IPS DF 6.9 (cell line): Measurements from ENCODE around the gene DNAJC6.
"Not testable (repeated sequence)": the region's sequence is repeated elsewhere in the genome, so short reads cannot be mapped to it uniquely, and the experiment has no call there.

Source experiments
- DNase-seq: peaks from one replicate; pipeline ENCODE4 v3.0.0-alpha.2; 2013; ENCODE audit warnings: low read depth, low spot score
- H3K27ac ChIP-seq: one replicate; pipeline ENCODE4 v1.5.1; 2013; ENCODE audit warnings: low read length, control low read depth
- H3K27me3 ChIP-seq: 2 replicates; pipeline ENCODE4 v1.6.1; 2013; ENCODE audit warnings: mild to moderate bottlenecking, low read length; ENCODE audit not compliant: control insufficient read depth, insufficient read depth
- H3K36me3 ChIP-seq: 2 replicates; pipeline ENCODE4 v1.6.1; 2013; ENCODE audit warnings: low read length; ENCODE audit not compliant: control insufficient read depth, insufficient read depth
- H3K4me1 ChIP-seq: 2 replicates; pipeline ENCODE4 v1.6.1; 2013; ENCODE audit warnings: low read length; ENCODE audit not compliant: control insufficient read depth, insufficient read depth
- H3K4me3 ChIP-seq: 2 replicates; pipeline ENCODE4 v1.5.1; 2013; ENCODE audit warnings: mild to moderate bottlenecking, low read length
- H3K9me3 ChIP-seq: 2 replicates; pipeline ENCODE4 v1.6.1; 2013; ENCODE audit warnings: low read length, inconsistent platforms; ENCODE audit not compliant: control insufficient read depth, insufficient read depth
- WGBS: extraction: QIAGEN DNeasy Blood & Tissue Kit; methylation state at CpG from one replicate; pipeline ENCODE4 v1.1.7; 2013; ENCODE audit warnings: mixed read lengths, missing lambda C conversion rate; ENCODE audit not compliant: insufficient read length, insufficient coverage; 5-methylcytosine and 5-hydroxymethylcytosine counted together

Gene DNAJC6

DNA sequence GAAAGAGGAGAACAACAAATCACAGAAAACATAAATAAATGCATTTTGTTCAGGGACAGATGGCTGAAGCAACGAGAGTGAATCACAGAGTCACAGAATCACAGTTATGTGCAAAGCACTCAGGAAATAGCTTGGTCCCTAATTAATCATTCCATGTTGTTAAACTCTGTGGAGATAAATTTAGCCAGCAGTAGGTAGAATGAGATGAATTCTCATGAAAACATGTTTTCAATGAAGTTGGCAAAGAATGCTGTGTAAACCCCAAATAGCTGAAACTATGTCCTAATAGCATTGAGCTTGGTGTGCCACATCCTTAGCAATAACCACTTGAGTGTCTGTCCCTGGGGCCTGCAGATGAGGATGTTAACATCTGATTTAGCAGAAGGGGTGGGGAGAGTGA is 131.6 kb downstream of the DNAJC6 start:
- no peaks in the 10 kb centered on the region for H3K27me3 ChIP-seq
- H3K4me3 ChIP-seq = no peak overlapping the region
- no peaks in the 10 kb centered on the region for H3K4me1 ChIP-seq
- no peaks in the 10 kb centered on the region for H3K36me3 ChIP-seq
- H3K9me3 ChIP-seq = no peaks in the 10 kb centered on the region
- H3K27ac ChIP-seq = no peak overlapping the region
- no peak for DNase-seq
- no CpG with 5 or more reads among the region's 1 CpG for WGBS

DNA sequence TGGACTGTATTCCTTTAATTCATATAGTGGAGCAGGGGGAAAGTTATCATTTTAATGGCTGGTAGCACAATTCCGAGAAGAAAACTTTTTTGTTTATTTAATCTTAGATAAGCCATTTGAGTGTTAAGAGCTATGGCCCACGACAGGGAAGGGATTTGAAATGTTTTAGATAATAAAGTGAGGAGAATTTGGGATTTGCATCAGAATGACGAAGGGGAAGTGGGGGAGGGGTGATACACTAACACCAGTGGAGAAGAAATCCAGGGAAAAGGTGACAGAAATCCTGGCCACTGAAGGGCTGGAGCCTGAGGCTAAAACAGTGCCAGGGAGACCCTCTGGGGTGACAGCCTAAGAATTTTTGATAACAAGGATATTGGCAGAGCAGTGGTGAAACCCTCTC is 132.1 kb downstream of the DNAJC6 start:
- H3K4me1 ChIP-seq = no peaks in the 10 kb centered on the region
- H3K9me3 ChIP-seq = no peaks in the 10 kb centered on the region
- no peak overlapping the region for H3K4me3 ChIP-seq
- H3K36me3 ChIP-seq = no peaks in the 10 kb centered on the region
- H3K27me3 ChIP-seq = no peaks in the 10 kb centered on the region
- 100% methylated on average over 2 of the region's 3 CpGs for WGBS
- H3K27ac ChIP-seq = no peak overlapping the region
- no peak for DNase-seq

DNA sequence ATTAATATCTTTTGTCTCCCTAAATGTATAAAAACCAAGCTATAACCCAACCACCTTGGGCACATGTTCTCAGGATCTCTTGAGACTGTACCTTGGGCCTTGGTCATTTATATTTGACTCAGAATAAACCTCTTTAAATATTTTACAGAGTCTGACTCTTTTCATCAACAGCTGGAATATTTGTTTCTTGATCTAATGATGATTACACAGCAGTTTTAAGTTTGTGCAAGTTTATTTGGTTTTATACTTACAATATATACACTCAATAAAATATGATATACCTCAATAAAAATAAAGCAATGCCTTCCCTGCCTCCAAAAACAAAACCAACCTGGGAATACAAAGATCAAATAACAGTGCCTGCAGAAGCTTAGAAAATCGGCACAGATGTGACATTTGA is 133.1 kb downstream of the DNAJC6 start:
- no peaks in the 10 kb centered on the region for H3K27me3 ChIP-seq
- WGBS = no CpG with 5 or more reads among the region's 1 CpG
- DNase-seq = no peak
- no peaks in the 10 kb centered on the region for H3K4me1 ChIP-seq
- H3K36me3 ChIP-seq = no peaks in the 10 kb centered on the region
- H3K27ac ChIP-seq = no peak overlapping the region
- no peak overlapping the region for H3K4me3 ChIP-seq
- H3K9me3 ChIP-seq = no peaks in the 10 kb centered on the region

DNA sequence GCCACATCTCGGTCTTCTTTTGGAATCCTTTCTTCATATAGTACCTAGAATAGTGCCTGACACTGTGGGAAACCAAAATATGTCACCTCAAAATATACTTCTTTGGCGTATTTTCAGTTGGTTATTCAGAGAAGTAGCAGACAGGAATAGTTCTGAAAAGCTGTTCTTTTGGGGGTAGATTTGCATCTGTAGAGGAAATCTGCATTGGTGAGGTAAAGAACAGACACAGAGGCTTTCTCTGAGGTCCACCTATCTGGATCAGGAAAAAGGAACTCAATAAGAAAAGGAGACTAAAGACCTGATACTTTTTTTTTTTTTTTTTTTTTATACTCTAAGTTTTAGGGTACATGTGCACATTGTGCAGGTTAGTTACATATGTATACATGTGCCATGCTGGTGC is 134.3 kb downstream of the DNAJC6 start:
- H3K27me3 ChIP-seq = no peaks in the 10 kb centered on the region
- WGBS = no CpG with 5 or more reads among the region's 2 CpGs
- H3K4me1 ChIP-seq = no peaks in the 10 kb centered on the region

DNA sequence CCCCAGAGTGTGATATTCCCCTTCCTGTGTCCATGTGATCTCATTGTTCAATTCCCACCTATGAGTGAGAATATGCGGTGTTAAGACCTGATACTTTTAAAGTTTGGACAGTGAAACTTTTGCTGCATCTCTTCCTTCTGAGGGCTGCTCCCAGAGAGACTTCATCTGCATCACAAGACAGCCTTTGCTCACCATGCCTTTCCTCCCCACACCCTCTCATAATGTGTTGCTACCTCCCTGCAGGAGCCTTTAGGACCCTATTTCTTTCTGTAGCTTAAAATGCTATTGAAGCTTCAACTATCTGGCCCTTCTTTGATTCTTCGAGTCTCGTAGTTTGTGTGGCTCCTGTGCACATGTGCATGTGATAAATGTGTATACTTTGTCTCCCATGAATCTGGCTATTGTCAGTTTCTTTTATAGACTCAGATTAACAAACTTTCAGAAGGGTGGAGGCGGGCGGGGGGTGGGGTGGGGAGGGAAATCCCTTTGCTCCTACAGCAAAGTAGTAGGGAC is 134.8 kb downstream of the DNAJC6 start:
- no peak for DNase-seq
- Histone ChIP-seq H3K27me3 (no peaks in the 10 kb centered on the region), H3K27ac (no peak overlapping the region), H3K9me3 (no peaks in the 10 kb centered on the region), H3K4me3 (no peak overlapping the region), H3K36me3 (no peaks in the 10 kb centered on the region), H3K4me1 (no peaks in the 10 kb centered on the region)
- no CpG with 5 or more reads among the region's 5 CpGs for WGBS

More for the DNA sequence above, 134.3 kb downstream of the DNAJC6 start:
- Histone ChIP-seq H3K27ac (no peak overlapping the region), H3K9me3 (no peaks in the 10 kb centered on the region), H3K4me3 (no peak overlapping the region), H3K36me3 (no peaks in the 10 kb centered on the region)
- no peak for DNase-seq

DNA sequence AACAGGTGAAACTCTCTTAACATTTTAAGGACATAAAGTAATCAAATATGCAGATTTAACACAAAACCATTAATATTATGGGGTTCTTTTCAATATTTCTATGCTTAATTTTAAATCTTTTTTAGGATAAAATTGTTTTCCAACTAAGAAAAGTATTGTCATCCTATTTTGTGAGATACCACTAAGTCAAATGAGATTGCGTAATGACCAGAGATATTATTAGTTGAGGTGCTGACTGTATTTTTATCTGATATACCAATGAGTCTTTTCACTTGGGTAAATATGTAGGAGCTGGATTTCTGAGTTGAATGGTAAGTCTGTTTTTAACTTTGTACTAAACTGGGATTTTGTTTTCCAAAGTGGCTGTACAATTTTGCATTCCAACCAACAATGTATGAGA is 136.5 kb downstream of the DNAJC6 start:
- H3K9me3 ChIP-seq = no peaks in the 10 kb centered on the region
- no peak overlapping the region for H3K4me3 ChIP-seq
- WGBS = no CpG with 5 or more reads among the region's 1 CpG
- H3K27ac ChIP-seq = no peak overlapping the region
- DNase-seq = no peak
- no peaks in the 10 kb centered on the region for H3K36me3 ChIP-seq
- no peaks in the 10 kb centered on the region for H3K27me3 ChIP-seq
- no peaks in the 10 kb centered on the region for H3K4me1 ChIP-seq

DNA sequence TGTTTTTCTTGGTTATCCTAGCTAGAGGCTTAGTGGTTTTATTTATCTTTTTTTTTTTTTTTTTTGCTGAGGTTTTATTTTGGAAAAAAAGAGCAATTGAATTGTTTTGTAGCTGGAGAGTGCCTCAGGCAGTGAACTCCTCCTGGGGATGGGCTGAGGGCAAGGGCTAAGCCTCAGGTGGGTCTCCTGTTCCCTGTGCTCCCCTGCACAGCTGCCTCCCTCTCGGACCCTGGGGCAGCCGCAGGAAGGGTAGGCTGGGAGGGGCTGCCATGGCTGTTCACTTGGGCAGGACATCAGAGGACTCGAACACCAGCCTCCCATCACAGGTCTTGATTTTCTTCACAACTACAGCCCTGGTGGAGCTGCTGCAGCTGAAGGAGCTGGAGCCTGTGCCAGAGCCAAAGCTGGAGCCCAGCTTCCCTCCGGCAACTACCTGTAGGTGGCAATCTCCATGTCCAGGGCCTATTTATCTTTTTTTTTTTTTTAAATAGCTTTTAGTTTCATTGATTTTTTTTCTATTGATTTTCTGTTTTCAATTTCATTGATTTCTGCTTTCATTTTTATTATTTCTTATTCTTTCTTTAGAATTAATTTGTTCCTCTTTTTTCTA is 140.0 kb downstream of the DNAJC6 start:
- Histone ChIP-seq H3K4me3 (no peak overlapping the region), H3K4me1 (no peaks in the 10 kb centered on the region), H3K27ac (no peak overlapping the region), H3K36me3 (no peaks in the 10 kb centered on the region), H3K9me3 (no peaks in the 10 kb centered on the region), H3K27me3 (no peaks in the 10 kb centered on the region)
- no peak for DNase-seq
- WGBS = no CpG with 5 or more reads among the region's 4 CpGs

DNA sequence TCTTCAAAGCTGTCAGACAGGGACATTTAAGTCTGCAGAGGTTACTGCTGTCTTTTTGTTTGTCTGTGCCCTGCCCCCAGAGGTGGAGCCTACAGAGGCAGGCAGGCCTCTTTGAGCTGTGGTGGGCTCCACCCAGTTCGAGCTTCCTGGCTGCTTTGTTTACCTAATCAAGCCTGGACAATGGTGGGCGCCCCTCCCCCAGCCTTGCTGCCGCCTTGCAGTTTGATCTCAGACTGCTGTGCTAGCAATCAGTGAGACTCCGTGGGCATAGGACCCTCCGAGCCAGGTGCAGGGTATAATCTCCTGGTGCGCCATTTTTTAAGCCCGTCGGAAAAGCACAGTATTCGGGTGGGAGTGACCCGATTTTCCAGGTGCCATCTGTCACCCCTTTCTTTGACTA is 146.3 kb downstream of the DNAJC6 start:
- not testable (repeated sequence) for H3K27me3 ChIP-seq, H3K27ac ChIP-seq, DNase-seq, H3K36me3 ChIP-seq, H3K4me1 ChIP-seq, H3K9me3 ChIP-seq, H3K4me3 ChIP-seq
- WGBS = no CpG with 5 or more reads among the region's 10 CpGs

DNA sequence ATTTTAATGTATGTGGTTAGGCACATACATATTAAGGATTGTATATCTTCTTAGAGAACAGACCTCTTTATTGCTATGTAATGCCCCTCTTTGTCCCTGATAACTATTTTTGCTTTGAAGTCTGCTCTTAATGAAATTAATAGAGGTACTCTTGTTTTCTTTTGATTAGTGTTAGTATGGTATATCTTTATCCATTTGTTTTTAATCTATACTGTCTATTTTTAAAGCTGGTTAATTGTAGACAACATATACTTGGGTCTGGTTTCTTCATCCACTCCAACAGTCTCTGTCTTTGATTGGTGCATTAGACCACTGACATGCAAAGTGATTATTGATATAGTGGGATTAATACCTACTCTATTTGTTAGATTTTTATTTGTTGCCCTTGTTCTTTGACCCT is 147.1 kb downstream of the DNAJC6 start:
- Histone ChIP-seq H3K4me1 (no peaks in the 10 kb centered on the region), H3K36me3 (no peaks in the 10 kb centered on the region), H3K27me3 (no peaks in the 10 kb centered on the region), H3K4me3 (no peak overlapping the region), H3K27ac (no peak overlapping the region), H3K9me3 (no peaks in the 10 kb centered on the region)
- no peak for DNase-seq

DNA sequence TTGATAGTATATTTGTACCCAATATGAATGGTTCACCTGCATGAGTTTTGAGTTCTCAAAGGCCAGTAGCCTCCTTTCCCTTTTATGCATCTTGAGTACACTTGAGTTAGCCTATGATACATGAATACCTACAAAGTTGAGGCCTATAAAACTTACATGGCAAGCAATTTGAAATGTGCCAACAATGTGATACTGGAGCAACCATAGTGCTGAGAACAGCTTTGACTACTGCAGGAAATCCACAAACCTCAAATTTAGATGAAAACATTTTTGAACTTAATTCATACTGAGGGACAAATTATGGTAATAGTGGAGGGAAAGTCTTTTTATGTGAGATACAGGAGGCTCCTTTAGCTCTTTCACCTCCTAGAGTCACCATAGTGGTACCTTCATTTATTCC is 148.5 kb downstream of the DNAJC6 start:
- no peaks in the 10 kb centered on the region for H3K4me1 ChIP-seq
- no peaks in the 10 kb centered on the region for H3K27me3 ChIP-seq
- no peaks in the 10 kb centered on the region for H3K36me3 ChIP-seq
- H3K9me3 ChIP-seq = no peaks in the 10 kb centered on the region
- H3K4me3 ChIP-seq = no peak overlapping the region
- H3K27ac ChIP-seq = no peak overlapping the region
- DNase-seq = no peak

DNA sequence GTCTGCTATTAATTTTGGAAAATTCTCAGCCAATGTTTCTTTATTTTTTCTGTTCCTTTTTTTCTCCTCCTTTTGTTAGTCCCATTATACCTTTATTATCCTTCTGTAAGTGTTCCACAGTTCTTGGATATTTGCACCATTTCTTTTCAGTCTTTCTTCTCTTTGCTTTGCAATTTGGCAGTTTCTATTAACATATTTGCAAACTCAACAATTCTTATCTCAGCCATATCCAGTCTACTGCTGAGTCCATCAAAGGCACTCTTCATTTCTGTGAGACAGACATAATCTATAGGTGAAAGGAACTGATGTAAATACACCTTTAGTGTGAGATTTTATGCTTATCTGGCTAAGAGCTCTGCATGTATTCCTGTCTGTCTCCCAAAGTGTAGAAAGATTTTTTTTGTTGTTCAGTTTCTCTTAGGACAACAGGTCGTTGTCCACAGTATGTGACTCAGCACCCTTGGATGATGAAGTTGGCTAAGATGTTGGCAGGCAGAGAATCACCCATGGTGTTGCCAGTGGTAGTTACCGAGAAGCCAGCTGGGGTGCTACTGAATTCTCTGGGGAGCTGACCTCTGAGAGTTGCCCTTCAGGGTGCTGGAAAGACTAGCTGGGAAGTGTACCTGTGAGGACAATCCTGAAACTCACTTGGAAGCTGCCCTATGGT is 149.5 kb downstream of the DNAJC6 start:
- no peak for DNase-seq
- no peak overlapping the region for H3K27ac ChIP-seq

More for the DNA sequence above, 149.5 kb downstream of the DNAJC6 start:
- WGBS = no CpG with 5 or more reads among the region's 2 CpGs
- Histone ChIP-seq H3K27me3 (no peaks in the 10 kb centered on the region), H3K4me1 (no peaks in the 10 kb centered on the region), H3K36me3 (no peaks in the 10 kb centered on the region), H3K9me3 (no peaks in the 10 kb centered on the region), H3K4me3 (no peak overlapping the region)
